Activated naive CD4-positive, alpha-beta T cell treated with anti-CD3 and anti-CD28 coated beads, Interleukin-2, amount 50 U/mL, for 16 hours (primary cell): ENCODE measurements around the gene SCRT2.
A peak's percentile ranks its signal among the peaks of the same experiment; 100 is the strongest.
"Not testable (repeated sequence)": the region's sequence is repeated elsewhere in the genome, so short reads cannot be mapped to it uniquely, and the experiment has no call there.

ENCODE experiments used
- DNase-seq: peaks from one replicate; pipeline ENCODE4 v3.0.0-alpha.2; 2020

The SCRT2 gene

DNA sequence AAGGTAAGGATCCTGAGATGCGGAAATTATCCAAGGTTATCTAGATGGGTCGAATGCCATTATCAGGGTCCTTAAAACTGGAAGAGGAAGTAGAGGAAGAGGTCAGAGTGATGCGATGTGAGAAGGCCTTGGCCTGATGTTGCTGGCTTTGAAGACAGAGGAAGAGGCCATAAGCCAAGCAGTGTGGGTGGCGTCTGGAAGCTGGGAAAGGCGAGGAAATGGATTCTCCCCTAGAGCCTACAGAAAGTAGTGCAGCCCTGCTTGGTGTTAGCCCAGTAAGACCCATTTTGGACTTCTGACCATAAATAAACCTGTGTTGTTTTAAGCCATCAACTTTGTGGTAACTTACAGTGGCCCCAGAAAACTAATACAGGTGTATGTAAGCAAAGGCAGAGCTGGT lies 24.6 kb downstream of the SCRT2 start:
- DNase-seq: no peak

DNA sequence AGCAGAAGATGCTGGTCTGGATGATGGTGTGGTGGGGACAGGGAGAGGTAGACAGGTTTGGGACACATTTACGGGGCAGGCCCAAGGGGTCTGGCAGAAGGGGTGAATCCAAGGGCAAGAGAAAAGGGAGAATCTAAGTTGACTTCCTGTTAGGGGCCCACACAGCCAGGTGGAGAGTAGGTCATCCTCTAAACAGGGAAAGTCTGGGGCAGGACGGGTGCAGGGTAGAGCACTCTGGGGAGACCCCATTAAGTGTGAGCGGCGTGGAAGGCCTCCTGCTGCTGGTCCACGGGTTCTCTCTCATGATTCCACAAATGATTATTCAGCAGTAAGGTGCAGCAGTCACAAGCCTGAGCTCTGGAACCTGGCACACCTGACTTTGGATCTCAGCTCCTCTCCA lies 25.3 kb downstream of the SCRT2 start:
- DNase-seq: no peak

DNA sequence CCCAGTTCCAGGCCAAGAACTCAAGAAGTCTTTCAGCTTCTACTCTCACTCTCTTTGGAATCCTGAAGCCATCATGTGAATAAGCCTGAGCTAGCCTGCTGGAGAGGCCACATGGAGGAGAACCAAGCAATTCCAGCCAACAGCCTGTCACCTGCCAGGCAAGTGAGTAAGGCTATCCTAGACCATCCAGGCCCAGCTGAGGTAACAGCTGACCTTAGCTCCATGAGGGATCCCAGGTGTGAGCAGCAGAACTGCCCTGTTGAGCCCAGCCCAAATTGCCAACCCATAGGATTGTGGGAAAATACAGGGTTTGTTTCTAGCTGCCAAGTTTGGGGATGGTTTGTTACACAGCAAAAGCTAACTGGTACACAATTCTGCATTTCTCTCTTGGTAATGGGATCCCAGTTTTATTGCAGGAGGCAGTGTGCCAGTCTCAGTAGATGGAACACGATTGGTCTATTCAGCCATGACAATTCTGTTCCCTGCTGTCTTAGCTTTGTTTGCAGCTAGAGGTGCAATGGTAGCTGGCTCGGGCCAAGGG lies 28.1 kb downstream of the SCRT2 start:
- DNase-seq: no peak

DNA sequence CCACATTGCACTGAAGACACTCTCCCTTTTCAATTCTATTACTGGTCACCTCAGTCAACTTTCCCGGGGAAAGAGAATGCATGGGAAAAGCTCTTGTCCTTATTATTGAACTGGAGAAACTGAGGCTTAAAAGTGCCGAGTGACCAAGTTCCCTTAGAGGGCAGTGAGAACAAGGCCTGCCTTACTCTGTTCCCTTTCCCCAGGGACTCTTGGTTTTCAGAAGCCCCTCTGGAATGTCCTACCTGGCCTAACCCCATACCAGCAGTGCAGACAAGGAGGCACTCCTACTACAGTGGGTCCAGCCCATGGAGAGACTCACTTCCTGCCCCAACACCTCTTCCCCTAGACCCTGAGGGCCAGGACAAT lies 28.8 kb downstream of the SCRT2 start:
- no peak for DNase-seq

DNA sequence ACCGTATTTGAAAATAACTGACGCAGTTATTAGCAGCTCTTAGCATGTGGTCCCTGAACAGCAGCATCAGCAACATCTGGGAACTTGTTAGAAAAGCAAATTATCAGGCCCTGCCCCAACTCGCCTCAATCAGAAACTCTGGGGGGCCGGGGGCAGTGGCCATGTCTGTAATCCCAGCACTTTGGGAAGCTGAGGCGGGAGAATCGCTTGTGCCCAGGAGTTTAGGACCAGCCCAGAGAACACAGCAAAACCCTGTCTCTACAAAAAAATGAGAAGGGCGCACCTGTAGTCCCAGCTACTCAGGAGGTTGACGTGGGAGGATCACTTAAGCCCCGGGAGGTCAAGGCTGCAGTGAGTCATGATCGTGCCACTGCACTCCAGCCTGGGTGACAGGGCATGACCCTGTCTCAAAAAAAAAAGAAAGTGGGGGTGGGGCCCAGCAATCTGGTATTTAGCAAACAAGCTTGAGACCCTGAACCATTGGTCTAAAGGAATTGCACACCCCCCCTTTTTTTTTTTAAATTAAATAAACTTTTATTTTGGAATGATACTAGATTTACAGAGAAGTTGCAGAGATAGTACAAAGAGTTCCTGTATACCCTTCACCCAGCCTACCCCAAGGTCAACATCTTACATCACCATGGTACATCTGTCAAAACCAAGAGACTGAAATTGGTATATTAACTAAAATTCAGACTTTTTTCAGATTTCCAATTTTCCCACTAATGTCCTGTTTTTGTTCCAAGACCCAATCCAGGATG lies 29.3 kb downstream of the SCRT2 start:
- no peak for DNase-seq

DNA sequence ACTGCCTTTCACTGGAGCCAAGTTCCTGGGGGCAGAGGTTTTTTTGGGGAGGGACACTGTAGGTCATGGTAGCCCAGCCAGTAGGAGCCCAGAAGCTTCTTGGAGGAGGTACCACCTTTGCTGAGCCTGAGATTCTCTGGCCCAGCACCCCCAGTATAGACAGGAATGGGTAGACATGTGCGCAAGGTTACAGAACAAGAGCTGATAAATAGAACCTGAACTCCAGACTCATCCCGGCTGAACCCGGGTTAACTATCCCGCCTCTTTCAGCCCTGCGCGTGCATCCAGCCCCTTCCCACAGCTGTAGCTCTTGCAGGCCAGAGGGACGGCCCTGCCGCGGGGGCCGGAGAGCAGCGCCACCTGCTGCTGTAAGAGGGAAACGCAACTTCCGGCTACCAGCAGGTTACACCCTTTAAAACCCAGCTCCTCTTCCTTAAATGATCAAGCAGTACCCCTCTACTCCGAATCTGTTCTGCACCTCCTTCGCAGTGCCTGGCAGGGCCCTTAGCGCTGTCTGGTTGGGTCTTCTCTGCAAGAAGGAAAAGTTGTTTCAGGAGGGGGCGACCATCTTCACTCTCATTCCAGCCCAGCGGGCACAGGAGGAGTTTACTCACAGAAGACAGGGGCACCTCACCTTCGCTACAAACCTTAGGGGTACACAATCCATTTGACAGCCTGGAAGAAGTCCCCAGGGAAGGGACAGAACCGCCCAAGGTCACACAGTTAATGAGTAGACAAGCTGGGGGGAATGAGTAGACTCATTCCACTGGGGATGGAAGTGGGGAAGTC lies 30.1 kb downstream of the SCRT2 start:
- DNase-seq: peak; percentile 60

DNA sequence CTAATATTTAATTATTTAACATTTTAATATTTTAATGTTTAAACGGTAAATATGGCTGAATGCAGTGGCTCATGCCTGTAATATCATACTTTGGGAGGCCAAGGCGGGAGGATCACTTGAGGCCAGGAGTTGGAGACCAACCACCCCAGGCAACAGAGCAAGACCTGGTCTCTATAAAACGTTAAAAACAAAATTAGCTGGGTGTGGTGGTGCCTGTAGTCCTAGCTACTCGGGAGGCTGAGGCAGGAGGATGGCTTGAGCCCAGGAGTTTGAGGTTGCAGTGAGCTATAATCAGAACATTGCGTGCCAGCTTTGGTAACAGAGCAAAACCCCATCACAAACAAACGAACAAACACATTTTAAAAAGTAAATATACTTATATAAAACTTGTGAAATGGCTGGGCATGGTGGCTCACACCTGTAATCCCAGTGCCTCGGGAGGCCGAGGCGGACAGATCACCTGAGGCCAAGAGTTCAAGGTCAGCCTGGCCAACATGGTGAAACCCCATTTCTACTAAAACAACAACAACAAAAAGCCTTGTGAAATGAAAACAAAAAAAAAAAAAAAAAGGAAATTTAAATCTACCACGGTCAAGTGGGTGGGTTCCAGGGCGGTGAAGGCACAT lies 30.8 kb downstream of the SCRT2 start:
- no peak for DNase-seq

DNA sequence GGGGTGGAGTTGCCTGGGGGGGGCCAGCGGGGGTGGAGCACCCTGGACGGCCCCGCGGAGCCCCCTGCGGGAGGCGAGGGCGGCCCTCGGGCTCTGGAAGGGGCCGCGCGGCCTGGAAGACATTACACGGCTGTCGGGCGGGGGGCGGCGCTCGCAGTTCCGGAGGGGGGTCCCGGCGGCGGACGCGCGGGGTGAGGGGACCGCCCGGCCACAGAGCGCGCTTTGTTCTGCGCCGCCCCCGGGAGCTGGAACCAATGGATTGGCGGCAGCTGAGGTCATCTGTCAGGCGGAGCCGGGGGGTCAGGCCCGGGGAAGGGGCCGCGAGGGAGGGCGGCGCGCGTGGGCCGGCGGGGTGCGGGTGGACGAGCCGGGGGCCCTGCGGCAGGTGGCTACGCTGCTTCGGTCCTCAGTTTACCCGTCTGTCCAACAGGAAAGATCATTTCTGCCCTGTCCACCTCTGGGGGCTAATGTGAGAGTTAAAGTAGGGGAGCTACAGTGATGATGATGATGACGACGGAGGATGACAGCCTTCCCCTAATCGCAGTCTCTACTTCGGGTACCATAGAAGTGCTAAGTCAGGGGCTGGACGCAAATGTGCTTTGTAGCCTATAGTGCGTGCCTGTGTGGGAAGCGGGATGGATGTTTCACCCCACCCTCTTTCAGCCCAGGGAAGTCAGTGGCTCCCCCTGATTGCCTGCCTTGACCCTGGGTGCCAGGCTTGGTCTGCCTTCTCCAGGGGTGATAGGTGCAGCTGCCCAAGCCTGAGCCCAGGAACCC lies 33.0 kb downstream of the SCRT2 start:
- DNase-seq: no peak

DNA sequence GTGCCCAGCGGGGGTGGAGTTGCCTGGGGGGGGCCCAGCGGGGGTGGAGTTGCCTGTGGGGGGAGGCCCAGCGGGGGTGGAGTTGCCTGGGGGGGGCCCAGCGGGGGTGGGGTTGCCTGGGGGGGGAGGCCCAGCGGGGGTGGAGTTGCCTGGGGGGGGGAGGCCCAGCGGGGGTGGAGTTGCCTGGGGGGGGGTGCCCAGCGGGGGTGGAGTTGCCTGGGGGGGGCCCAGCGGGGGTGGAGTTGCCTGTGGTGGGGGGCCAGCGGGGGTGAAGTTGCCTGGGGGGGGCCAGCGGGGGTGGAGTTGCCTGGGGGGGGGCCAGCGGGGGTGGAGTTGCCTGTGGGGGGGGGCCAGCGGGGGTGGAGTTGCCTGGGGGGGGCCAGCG lies 33.6 kb downstream of the SCRT2 start:
- DNase-seq: not testable (repeated sequence)

DNA sequence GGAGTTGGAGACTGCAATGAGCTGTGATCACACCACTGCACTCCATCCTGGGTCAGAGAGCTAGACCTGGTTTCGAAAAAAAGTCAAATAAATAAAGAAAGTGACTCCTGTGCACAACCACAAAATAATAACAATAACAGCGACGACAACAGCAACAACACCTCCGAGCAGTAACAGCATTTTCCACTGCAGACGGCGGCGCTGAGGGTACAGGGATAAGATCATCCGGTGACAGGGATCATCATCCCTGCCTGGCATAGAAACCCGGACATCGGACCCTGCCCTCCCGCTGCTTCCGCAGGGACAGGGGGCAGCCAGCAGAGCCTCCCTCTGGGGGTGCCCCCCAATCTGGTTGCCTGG lies 34.1 kb downstream of the SCRT2 start:
- no peak for DNase-seq

DNA sequence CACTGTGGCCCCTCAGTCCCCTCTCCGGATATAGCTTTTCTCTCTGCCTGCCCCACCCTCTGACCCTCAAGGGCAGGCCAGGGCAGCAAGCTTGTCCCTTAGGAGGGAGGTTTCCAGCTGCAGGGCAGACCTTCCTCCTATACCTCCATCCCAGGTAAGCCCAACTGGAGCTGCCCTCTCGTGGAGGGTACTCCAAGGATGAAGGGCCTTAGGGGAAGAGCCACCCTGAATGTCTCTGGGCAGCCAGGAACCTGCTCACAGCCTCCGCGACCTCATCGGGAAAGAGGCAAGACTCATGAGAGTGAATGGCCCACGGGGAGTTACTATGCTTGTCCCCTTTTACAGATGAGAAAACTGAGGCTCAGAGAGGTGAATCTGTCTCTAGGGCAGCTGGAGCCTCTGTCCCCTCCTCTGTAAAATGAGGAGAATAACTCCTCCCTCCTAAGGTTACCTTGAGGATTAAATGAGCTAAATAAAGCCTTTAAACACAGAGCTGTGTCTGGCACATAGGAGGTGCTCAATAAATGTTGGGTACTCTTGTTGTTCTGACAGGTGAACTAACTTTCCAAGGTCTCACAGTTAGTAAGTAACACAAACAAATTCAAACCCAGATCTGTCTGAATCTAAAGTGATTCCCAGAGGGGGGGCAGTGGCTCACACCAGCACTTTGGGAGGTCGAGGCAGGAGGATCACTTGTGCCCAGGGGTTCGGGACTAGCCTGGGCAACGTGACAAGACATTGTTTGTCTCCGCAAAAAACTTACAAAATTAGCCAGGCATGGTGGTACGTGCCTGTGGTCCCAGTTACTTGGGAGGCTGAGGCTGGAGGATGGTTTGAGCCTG lies 34.7 kb downstream of the SCRT2 start:
- no peak for DNase-seq

DNA sequence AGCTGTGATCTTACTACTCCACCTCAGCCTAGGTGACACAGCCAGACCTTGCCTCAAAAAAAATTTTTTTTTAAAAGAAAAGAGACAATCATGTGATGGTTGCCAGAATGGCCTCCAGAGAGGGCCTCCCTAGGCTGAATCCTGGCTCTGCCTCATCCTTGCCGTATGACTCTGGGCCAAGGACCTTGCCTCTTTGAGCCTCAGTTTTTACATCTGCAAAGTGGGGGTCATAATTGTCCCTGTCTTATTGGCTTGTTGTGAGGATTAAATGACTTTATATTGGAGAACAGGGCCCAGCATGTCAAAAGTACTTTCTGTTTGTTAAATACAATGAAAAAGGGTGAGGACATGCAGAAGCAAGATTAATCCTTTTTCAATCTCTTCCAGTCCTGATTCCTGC lies 37.0 kb downstream of the SCRT2 start:
- DNase-seq: no peak

DNA sequence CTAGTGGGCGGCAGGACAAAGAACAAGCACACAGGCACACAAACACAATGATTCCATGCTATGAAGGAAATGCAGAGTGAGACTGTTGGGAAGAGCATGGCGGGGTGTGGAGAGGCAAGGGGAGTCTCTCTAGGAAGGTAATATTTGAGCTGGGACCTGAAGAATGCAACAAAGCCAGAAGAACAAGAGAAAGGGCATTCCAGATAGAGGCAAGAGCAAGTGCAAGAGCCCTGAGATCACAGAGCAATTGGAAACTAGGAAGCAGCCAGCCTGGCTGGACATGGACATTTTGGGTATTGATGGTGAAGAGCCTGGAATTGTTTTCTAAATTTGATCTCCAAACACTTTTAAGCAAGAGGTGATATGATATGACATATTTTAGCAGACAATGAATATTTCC lies 38.0 kb downstream of the SCRT2 start:
- no peak for DNase-seq

DNA sequence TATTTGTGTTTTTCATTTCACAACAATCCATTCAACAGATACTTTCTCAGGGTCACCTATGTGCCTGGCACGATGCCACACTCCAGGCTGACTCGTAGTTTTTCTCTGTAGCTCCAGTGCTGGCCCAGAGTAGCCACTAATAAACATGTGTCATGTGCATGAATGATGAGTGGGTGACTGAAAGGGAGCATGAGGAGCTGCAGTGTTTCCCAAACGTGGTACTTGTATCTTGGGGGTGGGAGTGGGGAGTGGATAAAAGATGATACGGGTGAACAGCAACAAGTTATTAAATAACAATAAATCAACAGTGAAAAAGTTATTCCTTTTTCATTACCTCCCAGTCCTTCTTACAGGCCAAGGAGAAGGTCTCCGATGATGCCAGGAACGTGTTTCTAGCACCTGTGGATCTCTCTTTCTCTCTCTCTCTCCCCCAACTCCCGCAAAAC lies 39.7 kb downstream of the SCRT2 start:
- no peak for DNase-seq

DNA sequence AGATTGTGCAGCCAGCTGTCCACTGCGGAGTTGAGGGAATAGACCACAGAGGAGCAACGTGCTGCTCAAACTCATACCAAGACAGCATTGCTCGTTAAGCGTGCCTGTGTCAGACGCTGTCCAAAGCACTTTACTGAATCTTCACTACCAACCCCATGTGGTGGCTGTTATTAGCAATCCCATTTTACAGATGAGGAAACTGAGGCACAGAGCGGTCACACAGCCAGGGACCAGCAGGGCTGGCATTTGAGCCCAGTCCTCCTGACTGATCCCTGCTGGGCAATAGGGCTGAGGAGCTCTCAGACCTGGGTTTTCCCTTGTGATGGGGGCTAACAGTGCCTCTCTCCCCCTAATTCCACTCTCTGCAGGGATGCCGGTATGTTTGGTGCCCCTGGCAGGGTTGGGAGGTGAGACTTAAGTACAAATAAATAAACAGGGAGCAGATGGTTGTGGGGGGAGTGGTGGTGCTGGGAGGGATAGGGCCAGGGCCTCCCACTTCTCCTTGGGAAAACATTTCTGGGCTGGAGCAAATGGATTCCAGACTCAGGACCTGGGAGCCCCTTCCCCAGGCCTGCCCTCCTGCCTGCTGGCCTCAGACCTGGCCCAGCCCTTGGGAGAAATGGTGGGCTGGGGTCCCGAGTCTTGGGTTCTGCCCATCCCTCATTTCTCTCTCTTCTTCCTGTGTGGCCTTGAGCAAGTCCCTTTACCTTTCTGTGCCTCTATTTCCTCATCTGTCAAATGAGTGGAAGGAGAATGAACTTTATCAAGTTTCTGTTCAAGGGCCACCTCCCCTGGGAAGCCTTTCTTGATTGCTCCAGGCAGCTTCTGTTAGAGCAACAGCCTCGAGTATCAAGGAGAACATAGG lies 40.3 kb downstream of the SCRT2 start:
- no peak for DNase-seq

DNA sequence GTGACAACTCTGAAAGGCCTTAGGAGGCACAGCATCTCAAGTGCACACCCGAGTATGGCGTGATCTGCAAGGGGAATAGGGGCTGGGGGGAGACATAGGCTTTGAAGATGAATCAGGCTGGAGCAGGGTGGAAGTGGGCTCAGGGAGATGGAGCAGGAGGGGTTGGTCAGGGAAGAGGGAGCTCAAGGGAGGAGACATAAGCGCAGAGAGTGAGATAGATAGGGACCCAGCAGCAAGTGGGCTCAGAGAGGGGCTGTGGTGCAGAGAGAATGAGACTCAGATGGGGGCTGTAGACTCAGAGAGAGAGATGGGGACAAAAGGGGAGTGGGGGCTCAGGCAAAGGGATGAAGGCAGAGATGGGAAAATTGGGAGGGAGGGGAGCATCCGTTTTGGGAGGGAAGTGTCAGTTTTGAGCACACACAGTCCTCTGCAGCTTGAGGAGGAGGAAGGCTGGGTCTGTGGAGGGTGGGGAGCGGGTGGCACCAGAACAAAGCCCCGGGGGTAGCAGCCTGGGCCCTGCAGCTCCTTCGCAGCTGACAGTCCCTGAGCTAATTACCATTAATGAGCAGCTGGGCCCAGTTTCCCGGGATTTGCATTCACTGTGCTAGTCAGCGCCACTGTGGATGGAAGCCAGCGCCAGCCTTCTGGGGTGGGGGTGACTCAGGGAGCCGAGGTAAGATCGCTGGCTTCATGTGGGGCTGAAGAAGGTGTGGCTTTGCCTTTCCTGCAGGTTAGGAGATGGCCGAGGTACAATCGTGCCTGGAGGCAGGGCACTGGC lies 41.3 kb downstream of the SCRT2 start:
- no peak for DNase-seq

DNA sequence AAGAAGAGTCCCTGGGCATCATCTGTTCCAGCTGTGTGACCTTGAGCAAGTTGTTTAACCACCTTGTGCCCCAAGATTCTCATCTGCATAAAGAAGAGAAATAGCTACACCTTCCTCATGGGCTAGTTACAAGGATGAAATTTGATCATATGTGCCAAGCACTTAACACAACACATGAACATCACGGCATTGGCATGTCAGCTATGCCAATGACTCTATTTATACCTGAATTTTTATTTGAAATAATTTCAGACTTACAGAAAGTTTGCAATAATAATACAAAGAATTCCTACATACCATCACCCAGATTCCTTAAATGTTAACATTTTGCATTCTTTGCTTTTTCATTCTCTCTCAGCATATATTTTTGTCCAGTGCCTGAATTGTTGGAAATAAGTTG lies 44.5 kb downstream of the SCRT2 start:
- DNase-seq: no peak

DNA sequence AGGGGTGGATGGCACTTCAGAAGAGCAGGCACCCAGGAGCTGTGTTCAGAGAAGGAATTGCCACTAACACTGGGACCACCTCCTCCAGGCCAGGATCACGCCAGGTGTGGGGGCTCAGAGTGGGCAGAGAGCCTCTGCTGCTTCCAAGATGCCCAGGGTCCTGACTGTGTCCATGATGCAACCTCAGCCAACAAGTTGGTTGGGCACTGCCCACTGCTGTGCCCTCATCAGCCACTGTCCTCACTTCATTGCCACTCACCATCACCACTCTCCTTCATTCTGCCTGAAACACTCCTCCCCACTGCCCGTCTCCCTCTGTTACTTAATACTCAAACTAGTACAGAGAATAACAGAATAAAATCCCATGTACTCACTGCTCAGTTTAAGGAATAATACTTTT lies 49.0 kb downstream of the SCRT2 start:
- DNase-seq: no peak

DNA sequence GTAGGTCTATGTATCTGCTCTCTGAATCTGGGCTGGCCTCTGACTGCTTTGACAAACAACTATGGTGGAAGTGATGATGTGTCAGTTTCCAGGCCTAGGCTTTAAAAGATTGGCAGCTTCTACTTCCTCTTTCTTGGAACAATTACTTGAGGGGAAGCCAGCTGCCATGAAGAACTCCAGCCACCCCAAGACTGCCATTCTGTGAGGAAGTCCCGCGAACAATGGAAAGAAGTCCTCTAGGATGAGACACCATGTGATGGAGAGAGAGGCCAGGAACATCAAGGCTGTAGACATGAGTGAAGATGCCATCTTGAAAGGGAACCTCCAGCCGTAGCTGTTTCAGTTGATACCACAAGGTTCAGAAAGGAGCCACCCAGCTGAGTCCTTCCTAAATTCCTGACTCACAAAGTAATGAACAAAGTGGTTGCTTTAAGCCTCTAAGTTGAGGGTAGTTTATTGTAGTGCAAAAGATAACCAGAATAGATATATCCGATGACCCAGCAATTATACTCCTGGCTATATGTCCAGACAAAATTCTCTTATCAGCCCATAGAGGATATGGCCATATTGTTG lies 50.2 kb downstream of the SCRT2 start:
- no peak for DNase-seq

DNA sequence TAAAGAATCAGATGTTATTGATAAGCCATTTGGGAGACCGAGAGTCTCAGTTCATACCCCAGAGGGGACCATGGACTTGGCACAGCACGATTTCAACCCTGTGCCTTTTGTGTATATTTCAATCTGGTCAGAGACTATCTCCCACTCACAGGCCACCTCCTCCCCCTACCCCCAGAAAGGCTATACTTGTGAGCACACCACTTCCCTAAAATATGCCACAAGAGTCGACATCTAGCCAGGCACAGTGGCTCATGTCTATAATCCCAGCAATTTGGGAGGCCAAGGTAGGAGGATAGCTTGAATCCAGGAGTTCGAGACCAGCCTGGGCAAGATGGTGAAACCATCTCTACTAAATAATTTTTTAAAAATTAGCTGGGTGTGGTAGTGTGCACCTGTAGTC lies 51.9 kb downstream of the SCRT2 start:
- DNase-seq: no peak
